GM18873 (cell line): Measurements from ENCODE around the gene CNOT1.

ENCODE experiments used
- ATAC-seq: cut with Tn5 transposase; IDR thresholded peaks from one replicate; pipeline ENCODE4 v1.9.1; 2021; ENCODE audit warnings: mild to moderate bottlenecking, moderate library complexity, moderate number of reproducible peaks; ENCODE audit not compliant: unreplicated experiment, low FRiP score

The CNOT1 gene

DNA sequence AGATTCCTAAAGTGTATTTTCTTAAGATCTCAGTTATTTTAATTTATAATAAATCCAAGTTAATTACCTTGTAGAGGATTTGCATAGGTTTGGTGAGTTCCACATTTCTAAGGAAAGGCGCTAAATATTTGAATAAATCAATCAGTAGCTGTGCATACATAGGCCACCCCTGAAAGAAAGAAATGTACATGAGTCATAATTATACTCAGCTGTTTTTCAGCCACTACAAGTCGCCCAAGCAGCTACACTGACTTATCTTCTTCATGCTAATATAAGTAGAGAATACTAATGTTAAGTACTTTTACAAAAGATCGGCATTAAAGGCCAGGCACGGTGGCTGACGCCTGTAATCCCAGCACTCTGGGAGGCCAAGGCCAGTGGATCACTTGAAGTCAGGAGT, 99.4 kb downstream of the CNOT1 start:
- no peak for ATAC-seq

DNA sequence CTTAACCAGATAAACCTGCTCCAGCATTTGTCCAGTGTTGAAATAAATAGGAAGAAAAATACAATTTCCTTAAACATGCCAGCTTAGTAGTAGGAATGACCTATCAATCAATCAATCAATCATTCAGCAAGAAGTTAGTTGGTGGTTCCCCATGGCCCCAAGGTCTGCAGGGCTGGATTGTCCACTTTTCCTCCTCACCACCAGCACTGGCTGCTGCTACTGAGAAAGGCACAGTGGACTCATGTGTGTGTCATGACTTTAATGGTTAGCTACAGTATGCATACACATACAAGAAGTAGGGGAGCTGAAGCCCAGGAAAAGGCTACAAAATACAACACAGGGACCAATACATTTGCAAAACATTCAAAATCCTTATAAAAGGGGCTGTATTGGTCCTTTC, 109.9 kb downstream of the CNOT1 start:
- ATAC-seq: no peak

DNA sequence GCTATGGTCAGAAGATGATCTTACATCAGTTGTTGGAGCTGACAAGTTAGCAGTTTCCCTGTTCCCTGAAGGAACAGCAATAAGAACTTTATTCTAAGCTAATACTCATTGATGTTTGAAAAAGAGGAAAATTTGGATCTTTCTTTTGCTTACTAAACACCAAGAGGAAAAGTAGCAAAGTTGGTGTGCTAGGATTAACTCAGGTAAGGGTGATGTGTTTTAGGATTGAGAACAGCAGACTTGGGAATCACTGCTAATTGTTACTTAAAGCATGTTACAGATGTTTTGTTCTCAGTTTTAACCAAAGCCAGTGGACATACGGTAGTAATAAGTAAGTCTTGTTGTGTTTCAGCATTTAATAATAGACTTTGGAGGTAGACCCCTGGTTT, 110.7 kb downstream of the CNOT1 start:
- ATAC-seq: no peak

DNA sequence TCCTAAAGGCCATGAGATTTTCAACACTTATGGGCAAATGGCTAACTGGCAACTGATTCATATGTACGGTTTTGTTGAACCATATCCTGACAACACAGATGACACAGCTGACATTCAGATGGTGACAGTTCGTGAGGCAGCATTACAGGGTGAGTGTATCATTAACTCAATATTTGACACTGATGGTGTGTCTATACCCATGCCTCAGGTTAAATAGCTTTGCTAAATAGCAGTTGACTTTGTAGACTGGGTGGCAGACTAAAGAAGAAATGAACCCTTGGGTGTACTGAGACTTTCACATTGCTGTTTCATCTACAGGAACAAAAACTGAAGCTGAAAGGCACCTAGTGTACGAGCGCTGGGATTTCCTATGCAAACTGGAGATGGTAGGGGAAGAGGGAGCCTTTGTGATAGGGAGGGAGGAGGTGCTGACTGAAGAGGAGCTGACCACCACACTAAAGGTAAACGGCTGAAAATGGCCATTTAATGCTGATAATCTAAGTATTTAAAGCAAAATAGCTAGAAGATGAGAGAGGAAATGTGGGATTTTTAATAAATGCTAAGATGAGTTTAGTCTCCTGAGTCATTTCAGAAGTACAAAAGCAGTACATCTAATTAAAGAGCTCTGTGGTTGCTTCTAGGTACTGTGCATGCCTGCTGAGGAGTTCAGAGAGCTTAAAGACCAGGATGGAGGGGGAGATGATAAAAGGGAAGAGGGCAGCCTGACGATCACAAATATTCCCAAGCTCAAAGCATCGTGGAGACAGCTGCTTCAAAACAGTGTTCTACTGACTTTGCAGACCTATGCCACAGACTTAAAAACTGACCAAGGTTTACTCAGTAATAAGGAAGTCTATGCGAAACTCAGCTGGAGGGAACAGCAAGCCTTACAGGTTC, 111.3 kb downstream of the CNOT1 start:
- peak; percentile 50 for ATAC-seq

DNA sequence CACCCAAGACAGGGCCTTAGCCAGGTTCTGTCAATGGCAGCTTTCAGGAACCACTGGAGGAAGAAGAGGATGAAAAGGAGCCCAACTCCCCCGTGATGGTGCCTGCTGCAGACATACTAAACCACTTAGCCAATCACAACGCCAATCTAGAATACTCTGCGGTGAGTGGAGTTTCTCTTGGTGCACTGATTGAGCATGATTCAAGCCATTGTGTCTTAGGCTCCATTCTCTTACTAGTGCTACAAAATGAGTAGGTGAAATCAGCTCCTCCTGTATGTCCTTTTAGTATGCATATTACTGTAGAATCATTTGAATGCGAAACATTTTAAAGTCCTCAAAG, 112.9 kb downstream of the CNOT1 start:
- no peak for ATAC-seq

DNA sequence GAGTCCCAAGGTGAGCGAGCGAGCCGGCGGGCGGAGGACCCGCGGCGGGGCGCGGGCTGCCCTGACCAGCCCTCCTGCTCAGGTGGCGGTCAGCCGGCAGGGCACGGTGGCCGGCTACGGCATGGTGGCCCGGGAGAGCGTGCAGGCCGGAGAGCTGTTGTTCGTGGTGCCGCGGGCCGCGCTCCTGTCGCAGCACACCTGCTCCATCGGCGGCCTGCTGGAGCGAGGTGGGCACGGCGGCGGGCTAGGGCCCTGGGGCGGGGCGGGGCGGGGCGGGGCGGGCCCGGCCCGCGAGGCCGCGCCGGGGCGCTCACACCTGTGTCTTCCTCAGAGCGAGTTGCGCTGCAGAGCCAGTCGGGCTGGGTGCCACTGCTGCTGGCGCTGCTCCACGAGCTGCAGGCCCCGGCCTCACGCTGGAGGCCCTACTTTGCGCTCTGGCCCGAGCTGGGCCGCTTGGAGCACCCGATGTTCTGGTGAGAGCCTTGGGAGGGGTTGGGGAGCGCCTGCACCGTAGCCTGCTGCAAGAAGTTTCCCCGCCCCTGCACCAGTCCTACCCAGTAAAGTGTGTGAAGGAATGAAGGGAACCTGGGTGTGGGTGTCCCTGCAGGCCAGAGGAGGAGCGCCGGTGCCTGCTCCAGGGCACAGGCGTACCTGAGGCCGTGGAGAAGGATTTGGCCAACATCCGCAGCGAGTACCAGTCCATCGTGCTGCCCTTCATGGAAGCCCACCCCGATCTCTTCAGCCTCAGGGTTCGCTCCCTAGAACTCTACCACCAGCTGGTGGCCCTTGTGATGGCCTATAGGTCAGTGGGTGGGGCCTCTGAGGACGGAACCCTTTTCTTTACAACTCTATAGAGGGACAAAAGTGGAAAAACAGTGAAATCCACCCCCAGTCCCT, 113.5 kb downstream of the CNOT1 start:
- ATAC-seq: peak; percentile 15

DNA sequence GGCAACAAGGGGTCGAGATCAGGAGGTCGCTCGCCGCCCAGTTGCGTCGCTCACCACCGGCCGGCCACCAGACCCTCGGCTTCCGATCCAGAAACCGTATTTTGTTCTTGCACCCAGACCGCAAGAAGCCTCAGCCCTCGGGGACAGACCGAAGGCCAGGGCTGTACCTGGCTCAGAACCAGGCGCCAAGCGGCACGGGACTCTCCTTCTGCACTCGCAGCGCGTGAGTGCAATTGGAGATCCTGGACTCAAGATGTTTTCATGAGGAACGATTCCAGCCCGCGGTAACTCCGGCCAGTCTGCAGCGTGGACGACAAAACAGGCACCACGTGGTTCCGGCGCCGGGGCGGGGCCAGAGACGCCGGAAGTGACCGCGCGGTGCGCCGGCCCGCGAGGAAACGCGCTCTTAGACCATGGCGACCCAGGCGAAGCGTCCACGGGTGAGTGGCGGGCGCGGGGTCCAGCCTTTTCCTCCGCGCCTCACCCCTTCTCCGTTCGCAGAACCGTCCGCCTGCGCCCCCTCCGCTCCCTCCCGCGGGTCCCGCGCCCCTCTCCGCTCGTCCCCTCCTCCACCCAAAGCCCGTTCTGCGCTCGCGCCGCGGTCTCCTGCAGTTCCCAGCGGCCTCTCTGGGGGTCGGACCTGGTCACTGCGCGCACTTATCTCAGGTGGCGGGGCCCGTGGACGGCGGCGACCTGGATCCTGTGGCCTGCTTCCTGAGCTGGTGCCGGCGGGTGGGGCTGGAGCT, 114.3 kb downstream of the CNOT1 start, which contains the start of gene SETD6:
Gene SETD6, plus strand, starts transcription at position 393 of the 746 bp plus-strand sequence. Its CDS starts 21 bp downstream, at position 414.
- ATAC-seq: peak; percentile 40

DNA sequence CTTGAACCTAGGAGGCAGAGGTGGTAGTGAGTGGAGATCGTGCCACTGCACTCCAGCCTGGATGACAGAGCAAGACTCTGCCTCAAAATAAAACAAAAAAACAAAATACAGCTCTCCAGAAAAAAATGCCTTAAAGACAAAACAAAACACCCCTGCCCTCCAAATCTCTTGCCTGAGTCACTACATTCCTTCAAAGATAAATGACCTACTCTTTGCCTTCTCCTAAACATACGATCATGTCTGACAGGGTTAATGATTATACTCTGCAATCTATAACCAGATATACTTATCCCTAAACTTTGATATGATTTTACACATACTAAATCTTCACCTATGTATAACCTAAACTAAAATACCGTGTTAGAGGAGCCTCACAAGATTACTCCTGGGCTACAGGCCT, 115.8 kb downstream of the CNOT1 start:
- no peak for ATAC-seq

DNA sequence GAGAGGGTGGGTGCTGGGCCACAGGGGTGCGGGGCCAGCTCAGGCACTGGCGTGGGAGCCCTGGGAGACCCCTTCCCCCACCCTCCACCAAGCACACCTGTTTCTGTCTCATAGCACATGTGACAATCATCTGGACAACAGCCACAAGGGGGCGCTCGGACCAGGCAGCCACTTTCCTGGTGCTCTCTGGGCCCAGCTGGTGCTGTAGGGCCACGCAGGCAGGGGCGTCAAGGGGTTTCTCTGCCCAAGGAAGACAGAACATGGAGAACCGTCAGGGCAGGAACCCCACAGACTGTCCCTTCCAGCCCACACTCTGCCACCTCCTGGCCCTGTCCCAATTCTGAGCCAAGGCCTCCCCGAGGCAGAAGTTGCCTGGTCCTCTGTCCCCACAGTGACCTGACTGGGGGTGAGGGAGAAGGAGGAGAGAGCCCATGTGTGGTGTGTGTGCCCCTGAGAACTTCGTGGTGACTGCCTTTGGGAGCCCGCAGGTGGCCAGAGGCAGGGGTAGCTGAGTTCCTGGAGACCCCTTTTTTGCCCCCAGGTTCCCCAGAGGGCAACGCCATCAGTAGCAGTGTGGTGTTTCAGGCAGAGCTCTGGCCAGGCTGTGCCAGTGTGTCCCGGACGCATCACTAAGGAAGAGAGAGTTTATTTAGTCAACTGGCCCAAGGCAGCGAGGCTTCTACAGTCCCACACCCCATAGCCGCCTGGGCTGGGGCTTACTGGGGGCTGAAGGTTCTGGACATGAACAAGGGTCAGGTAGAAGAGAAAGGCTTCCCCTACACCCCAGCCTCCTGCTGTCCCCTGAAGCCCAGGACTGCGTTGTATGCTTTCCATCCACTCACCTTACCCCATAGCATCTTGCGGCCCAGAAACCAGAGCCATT, 117.5 kb downstream of the CNOT1 start:
- ATAC-seq: no peak

DNA sequence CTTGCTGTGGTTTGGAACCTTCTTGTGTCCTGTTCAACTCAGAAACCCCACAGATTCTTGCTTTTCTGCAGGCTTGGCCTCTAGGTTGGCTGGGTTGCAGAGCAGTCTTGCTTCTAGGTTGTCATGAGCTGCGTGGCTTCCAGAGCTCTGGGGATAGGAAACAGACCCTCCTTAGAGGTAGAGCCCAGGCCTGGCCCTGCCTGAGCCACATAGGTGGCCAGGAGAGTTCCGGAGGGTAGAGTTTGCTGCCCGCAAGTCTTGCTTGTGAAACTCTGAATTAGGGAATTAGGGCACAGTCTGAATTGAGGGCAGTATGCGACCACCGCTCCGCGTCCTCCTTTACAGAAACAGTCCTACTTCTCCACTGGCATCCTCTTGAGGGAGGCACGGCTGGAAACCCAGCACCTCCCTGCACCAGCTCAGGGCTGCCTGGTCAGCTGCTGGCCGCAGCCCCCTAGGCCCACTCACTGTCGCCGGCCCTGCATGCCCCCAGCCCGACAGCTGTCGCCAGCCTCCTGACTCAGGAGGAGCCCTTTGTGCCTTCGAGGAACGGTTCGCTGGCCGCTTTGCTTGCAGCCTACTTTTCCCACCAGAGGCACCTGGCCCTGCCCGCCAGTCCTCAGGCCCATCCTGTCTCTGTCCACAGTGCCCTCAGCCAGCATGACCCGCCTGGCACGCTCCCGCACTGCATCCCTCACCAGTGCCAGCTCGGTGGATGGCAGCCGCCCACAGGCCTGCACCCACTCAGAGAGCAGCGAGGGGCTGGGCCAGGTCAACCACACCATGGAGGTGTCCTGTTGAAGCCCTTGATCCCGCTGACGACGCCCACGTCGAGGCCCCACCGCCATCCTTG, 118.6 kb downstream of the CNOT1 start:
- ATAC-seq: no peak

DNA sequence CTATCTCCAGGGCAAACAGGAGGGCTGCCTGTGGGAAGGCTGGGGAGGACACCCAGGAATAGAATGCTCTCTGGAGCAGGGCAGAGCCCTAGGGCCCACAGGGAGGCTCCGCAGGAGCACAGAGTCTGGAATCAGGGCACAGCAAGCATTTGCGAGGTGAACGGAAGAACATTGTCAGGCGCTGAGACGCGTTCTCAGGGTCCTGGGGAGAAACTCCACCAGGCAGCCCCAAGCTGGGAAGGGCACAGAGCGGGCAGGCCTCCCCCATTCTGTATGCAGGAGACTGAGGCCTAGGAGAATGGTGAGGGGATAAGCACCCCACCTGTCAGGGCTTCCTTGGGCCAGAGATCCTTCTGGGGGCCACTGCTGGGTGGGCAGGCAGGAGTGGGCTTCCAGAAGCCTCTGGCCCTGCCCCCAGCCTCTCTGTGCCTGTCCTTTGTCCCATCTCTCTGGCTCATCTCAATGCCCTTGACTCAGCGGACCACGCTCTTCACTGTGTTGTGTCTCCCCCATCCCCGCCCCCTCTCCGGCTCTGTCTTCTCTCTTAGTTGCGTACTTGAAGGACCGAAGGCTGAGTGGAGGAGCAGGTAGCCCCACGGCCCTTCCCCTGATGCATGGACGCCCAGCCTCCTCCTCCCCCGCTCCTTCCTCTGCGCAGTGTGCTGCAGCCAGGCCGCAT, 119.4 kb downstream of the CNOT1 start:
- no peak for ATAC-seq

DNA sequence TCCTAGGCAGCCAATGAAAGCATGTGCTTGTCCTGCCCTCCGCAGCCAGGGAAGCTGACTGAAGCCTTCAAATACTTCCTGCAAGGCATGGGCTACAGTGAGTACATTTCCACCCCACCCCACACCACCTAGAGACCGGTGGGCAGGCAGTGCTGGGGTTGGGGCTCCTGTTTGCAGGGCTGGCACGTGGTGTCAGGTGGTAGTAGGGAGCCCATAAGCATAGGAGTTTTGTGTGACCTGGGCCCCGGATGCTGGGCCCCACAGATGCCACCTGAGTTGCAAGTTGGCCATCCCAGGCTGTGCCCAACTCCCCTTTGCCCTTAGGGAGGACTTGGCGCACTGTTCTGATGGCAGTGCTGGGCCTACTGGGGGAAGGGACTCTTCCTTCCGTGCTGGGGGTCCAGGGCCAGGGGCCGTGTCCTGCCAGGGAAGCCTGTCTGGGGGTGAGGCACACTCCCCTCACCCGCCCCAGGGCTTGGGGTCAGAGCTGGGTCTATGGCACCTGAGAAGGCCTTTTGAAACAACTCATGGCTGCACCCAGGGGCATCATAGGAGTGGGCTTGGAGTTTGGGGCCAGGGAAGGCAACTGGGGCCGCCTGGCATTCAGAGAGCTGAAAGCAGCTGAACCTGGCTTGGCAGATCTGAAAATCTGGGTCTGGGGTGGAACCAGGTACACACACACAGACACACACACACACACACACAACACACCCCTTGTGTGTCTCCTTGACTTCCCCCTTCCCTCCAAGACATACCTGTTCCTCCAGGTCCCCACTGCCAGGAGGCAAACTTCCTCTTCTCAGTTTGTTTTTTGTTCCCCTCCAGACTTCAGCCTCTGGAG, 120.2 kb downstream of the CNOT1 start:
- ATAC-seq: no peak

DNA sequence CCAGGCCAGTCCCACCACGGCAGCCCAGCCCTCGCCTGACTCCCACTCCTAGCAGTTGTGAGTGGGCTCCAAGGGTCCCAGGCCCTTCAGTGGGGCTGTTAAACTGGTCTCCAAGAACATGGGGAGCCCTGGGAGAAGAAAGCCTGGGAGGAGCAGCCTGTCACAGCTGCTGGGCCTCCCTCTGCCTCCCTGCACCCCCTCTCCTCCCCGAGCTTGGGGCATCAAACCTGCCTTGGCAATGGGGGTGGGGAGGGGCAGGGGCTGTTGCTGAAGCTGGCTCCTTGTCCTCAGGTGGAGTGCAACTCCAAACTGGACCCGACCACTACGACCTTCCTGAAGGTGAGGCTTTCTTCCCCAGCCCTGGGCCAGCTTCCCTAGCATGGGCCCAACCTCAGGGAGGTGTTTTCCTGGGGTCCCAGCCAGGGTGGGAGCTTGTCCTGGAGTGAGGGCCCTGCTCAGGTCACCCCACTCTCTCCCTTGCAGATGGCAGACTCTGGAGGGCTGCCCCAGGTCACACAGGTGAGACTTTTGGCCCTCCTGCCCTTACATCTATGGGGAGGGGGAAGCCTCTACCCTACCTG, 120.9 kb downstream of the CNOT1 start:
- ATAC-seq: no peak

DNA sequence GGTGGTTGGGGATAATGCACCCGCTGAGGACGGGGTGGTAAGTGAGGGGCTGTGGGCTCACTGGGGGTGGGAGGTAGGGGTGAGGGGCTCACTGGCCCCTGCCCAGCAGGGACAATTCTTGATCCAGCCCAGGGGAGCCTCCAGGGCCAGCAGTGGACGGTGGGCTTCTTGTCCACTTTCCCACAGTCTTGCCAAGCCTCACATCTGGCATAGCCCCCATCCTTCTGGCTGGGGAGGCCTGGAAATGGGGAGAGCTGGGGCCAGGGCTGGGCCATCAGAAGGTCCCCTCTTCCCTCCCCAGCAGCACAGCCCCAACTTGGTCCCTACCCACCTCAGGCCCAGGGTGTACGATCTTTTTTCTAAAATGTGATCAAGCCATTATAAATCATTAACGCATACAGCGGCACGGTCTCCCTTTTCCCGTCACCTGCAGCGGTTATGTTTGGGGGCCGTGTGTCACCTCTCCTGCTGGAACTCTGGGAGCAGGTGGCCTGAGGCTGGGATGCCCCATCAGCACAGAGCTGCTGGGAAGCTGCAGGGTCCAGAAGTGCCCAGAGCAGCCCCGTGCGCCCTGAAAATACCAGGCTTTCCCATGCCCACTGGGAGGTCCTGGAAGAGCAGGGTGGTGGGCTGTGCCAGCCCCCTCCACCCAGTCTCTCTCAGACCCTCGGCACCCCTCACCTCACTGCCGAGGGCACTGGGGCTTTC, 121.5 kb downstream of the CNOT1 start:
- ATAC-seq: no peak

DNA sequence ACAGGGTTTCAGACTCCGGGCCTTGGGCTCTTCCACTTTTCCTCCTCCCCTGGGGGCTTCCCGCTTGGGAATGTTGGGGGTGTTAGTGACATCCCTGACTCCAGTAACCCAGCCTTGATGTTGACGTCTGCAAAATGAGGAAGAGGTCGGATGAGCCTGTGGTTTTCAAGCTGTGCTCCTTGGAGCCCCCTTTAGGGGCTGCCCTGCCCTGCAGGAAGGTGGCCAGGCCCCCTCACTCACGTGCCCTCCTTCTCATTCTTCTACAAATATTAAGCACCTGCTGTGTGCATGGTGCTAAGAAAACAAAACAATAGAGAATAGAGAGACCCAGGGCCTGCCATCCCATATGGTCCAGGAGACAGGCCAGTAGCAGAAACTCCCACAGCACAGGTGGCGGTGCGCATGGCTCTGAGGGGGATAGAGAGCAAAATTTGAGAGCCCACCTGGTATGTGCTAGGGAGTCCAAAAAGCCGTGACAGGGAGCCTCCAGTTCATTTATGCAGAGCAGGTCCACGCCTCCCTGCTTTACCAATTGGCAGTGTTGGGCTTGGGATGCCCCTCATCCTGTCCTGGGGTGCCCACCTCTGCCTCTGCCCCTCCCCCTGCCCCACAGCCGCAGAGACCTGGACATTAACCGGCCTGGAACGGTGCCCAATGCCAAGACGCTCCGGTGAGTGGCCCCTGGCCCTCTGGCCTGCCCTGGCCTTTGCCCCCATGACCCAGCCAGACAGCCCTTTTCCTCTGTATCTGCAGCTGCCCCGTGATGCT, 122.2 kb downstream of the CNOT1 start:
- ATAC-seq: no peak
